Muscle of leg (tissue), 16 donors: ENCODE measurements around the gene TUT4. TPM values are rescaled to one million over a fixed set of nuclear protein-coding genes. Genes with fewer than 3 reads are reported as not detected.

Source experiments
- DNase-seq: peaks from one replicate; pipeline ENCODE4 v3.0.0; 2013
- H3K27ac ChIP-seq: one replicate; pipeline ENCODE4 v1.5.1; 2013; ENCODE audit warnings: mild to moderate bottlenecking, low read length, control low read depth
- H3K27me3 ChIP-seq: one replicate; pipeline ENCODE4 v1.6.1; 2013; ENCODE audit warnings: low read length; ENCODE audit not compliant: control insufficient read depth, insufficient read depth
- H3K36me3 ChIP-seq: one replicate; pipeline ENCODE4 v1.6.1; 2013; ENCODE audit warnings: low read length; ENCODE audit not compliant: control insufficient read depth, insufficient read depth
- H3K4me1 ChIP-seq: one replicate; pipeline ENCODE4 v1.6.1; 2013; ENCODE audit warnings: low read length; ENCODE audit not compliant: control insufficient read depth, insufficient read depth
- H3K4me3 ChIP-seq: one replicate; pipeline ENCODE4 v1.5.1; 2013; ENCODE audit warnings: low read length, control low read depth
- H3K9me3 ChIP-seq: replicated peaks from 2 replicates; pipeline ENCODE4 v1.6.1; 2013; ENCODE audit warnings: low read depth, low read length; ENCODE audit not compliant: control insufficient read depth
- WGBS: methylation state at CpG from one replicate; pipeline ENCODE4 v1.1.5; 2013; ENCODE audit warnings: missing lambda C conversion rate; ENCODE audit not compliant: insufficient coverage; 5-methylcytosine and 5-hydroxymethylcytosine counted together
- long read RNA-seq, 11 donors: transcript quantifications; one replicate each; lab custom pipeline, GENCODE V29; 2026
- polyA plus RNA-seq, 8 donors: library from polyadenylated mRNA; unstranded; fragments of 120-200 nt; gene quantifications; one replicate each; pipeline versions ENCODE4 v1.2.1 to v1.2.3, GENCODE V29; 2013; ENCODE audit warnings: inconsistent platforms in 1 of 8, low replicate concordance in 1 of 8; ENCODE audit not compliant: insufficient read length in 8 of 8, insufficient read depth in 1 of 8
- total RNA-seq: library from RNA; stranded (reverse); fragments of 120-200 nt; gene quantifications from one replicate; pipeline ENCODE4 v1.2.4, GENCODE V29; 2013

The TUT4 gene
- total RNA-seq, result 86.0 TPM
- 100 to 1,000 TPM in 2 of 8 donors, 10 to 100 TPM in 6; 51.8 to 121 (median 70.1) TPM for polyA plus RNA-seq
- long read RNA-seq, donor 1, partial matches to known transcripts, result 20 of 29 reads
- long read RNA-seq, donor 1, other reads (novel, unspliced or antisense), result 7 of 29 reads
- long read RNA-seq, donor 2, result 0 reads
- long read RNA-seq, donor 3, full-length matches to known transcripts, result 8 of 341 reads
- long read RNA-seq, donor 3, partial matches to known transcripts, result 321 of 341 reads
- long read RNA-seq, donor 3, other reads (novel, unspliced or antisense), result 12 of 341 reads
- long read RNA-seq, donor 4, partial matches to known transcripts, result 0 of 1 reads
- long read RNA-seq, donor 4, other reads (novel, unspliced or antisense), result 0 of 1 reads
- long read RNA-seq, donor 5, partial matches to known transcripts, result 320 of 676 reads
- long read RNA-seq, donor 5, other reads (novel, unspliced or antisense), result 354 of 676 reads
- long read RNA-seq, donor 6, transcript TUT4-207 (3 exons, 775 nt), result major isoform, 6 of 56 reads
- long read RNA-seq, donor 6, partial matches to known transcripts, result 49 of 56 reads
- long read RNA-seq, donor 6, other reads (novel, unspliced or antisense), result 0 of 56 reads
- long read RNA-seq, donor 7, partial matches to known transcripts, result 6 of 8 reads
- long read RNA-seq, donor 7, other reads (novel, unspliced or antisense), result 0 of 8 reads
- long read RNA-seq, donor 8, partial matches to known transcripts, result 0 of 1 reads
- long read RNA-seq, donor 8, other reads (novel, unspliced or antisense), result 0 of 1 reads
- long read RNA-seq, donor 9, full-length matches to known transcripts, result 2 of 8 reads
- long read RNA-seq, donor 9, partial matches to known transcripts, result 6 of 8 reads
- long read RNA-seq, donor 9, other reads (novel, unspliced or antisense), result 0 of 8 reads
- long read RNA-seq, donor 10, full-length matches to known transcripts, result 13 of 32 reads
- long read RNA-seq, donor 10, partial matches to known transcripts, result 19 of 32 reads
- long read RNA-seq, donor 10, other reads (novel, unspliced or antisense), result 0 of 32 reads
- long read RNA-seq, donor 11, partial matches to known transcripts, result 22 of 28 reads
- long read RNA-seq, donor 11, other reads (novel, unspliced or antisense), result 0 of 28 reads

DNA sequence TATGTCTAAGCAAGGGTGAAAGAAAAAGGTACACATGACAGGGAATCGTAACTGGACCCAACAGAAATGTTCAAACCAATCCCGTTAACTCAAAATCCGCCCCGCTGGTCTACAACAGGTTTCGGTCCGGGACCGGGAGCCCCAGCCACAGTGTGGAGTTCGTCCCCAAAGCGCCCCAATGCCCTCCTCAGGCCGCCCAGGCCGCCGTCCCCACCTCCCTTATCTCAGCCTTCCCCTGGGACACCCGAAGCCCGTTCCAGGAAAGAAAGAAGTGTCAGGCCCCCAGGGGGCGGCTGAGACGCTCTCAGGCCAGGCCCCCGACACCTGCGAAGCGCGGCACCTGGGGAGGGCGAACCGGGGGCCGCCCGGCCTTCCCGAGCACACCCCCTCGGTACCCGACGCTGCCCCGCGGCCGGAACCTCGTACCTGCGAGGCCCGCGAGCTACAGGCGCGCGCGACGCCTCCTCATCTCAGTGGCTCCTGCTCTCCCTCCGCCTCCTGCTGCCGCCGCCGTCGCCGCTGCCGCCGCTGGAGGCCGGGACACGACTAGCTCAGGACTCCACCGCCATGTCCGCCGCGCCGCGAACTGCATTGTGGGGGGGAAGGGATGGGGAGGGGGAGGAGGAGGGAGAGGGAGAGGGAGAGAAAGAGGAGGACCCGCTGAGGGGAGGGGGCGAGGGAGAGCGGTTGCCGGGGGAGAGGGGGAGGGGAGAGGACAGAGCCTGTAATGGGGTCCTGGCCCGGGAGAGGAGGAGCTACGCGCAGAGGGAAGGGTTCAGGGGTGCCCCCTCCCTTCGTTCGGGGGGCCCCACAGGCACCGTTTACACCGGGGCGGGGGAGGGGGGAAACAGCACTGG is at the start of gene TUT4:
Gene TUT4 (minus strand): TSS at position 588 of the 857 bp plus-strand sequence. CDS start 26,812 bp downstream, outside the sequence.
- peaks cover 15% of the 10 kb centered on the region for H3K4me1 ChIP-seq
- H3K27ac ChIP-seq, result peak within 1 kb of the TSS; percentile 95
- H3K36me3 ChIP-seq, result no peaks in the 10 kb centered on the region
- H3K9me3 ChIP-seq, result no peaks in the 10 kb centered on the region
- DNase-seq, result peak; percentile 97
- WGBS, result under 1% methylated on average over 57 of the region's 68 CpGs
- no peaks in the 10 kb centered on the region for H3K27me3 ChIP-seq
- H3K4me3 ChIP-seq, result peak within 1 kb of the TSS; percentile 85

GRCh38 chr1:52601991-52602855 is 49.3 kb upstream of the TUT4 start, which contains the start of gene GPX7:
Gene GPX7 (plus strand): TSS chr1:52602371. CDS start chr1:52602410, 39 bp downstream.
- no peaks in the 10 kb centered on the region for H3K27me3 ChIP-seq
- H3K36me3 ChIP-seq, result peaks cover 29% of the 10 kb centered on the region
- H3K27ac ChIP-seq, result peak within 1 kb of the TSS; percentile 91
- H3K4me1 ChIP-seq, result peaks cover 54% of the 10 kb centered on the region
- WGBS, result under 1% methylated on average over 95 of the region's 97 CpGs
- peaks cover 3% of the 10 kb centered on the region for H3K9me3 ChIP-seq
- peak within 1 kb of the TSS; percentile 56 for H3K4me3 ChIP-seq
- peak; percentile 75 for DNase-seq

GRCh38 chr1:52601519-52601918 is 48.6 kb upstream of the TUT4 start:
- Histone ChIP-seq H3K27ac (peak overlapping the region; percentile 91), H3K36me3 (peaks cover 22% of the 10 kb centered on the region), H3K27me3 (no peaks in the 10 kb centered on the region), H3K9me3 (peaks cover 3% of the 10 kb centered on the region), H3K4me3 (peak overlapping the region; percentile 51), H3K4me1 (peaks cover 51% of the 10 kb centered on the region)
- no peak for DNase-seq
- WGBS, result 43% methylated on average over 3 of the region's 3 CpGs

GRCh38 chr1:52600533-52601179 is 47.8 kb upstream of the TUT4 start:
- no peaks in the 10 kb centered on the region for H3K27me3 ChIP-seq
- peaks cover 3% of the 10 kb centered on the region for H3K9me3 ChIP-seq
- no peak for DNase-seq
- H3K4me3 ChIP-seq, result no peak overlapping the region
- H3K27ac ChIP-seq, result peak overlapping the region; percentile 91
- H3K36me3 ChIP-seq, result peaks cover 14% of the 10 kb centered on the region
- 96% methylated on average over 8 of the region's 8 CpGs for WGBS
- peaks cover 45% of the 10 kb centered on the region for H3K4me1 ChIP-seq

DNA sequence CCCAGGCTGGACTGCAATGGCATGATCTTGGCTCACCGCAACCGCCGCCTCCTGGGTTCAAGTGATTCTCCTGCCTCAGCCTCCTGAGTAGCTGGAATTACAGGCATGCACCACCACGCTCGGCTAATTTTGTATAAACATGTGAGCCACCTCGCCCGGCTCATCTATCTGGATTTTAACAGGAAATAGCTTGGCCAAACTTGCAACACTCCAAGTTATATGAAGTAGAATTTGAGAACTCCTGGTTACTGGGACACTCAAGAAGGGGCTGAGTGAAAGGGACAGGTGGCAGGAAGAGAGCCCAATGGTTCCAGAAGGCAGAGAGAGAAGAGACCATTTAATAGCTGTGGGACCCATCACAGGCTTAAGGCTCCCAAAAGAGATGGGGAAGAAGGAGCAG is 46.3 kb upstream of the TUT4 start:
- DNase-seq, result peak; percentile 63
- 93% methylated on average over 3 of the region's 7 CpGs for WGBS
- H3K27me3 ChIP-seq, result no peaks in the 10 kb centered on the region
- H3K4me3 ChIP-seq, result no peak overlapping the region
- peaks cover 8% of the 10 kb centered on the region for H3K36me3 ChIP-seq
- H3K4me1 ChIP-seq, result peaks cover 38% of the 10 kb centered on the region
- H3K9me3 ChIP-seq, result peaks cover 3% of the 10 kb centered on the region
- H3K27ac ChIP-seq, result peak overlapping the region; percentile 64

GRCh38 chr1:52598729-52599128 is 45.8 kb upstream of the TUT4 start:
- peaks cover 36% of the 10 kb centered on the region for H3K4me1 ChIP-seq
- H3K9me3 ChIP-seq, result peaks cover 3% of the 10 kb centered on the region
- DNase-seq, result no peak
- H3K27me3 ChIP-seq, result no peaks in the 10 kb centered on the region
- WGBS, result no CpG with 5 or more reads among the region's 7 CpGs
- no peak overlapping the region for H3K4me3 ChIP-seq
- peaks cover 4% of the 10 kb centered on the region for H3K36me3 ChIP-seq
- H3K27ac ChIP-seq, result no peak overlapping the region

DNA sequence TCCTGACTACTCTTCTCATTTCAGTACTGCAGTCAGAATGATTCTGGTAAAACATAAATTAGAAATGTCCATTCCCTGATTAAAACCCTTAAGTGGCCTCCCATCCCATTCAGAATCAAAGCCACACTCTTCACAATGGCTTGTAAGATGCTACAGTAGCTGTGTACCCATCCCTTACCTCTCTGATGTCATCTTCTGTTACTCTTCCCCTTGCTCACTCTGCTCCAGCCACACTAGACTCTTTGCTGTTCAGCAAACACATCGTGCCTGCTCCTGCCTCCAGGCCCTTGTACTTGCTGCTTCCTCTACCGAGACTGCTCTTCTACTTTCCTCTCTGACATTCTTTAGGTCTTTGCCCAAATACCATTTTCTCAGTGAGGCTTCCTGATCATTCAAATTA is 45.0 kb upstream of the TUT4 start:
- H3K36me3 ChIP-seq, result no peaks in the 10 kb centered on the region
- peaks cover 28% of the 10 kb centered on the region for H3K4me1 ChIP-seq
- H3K4me3 ChIP-seq, result no peak overlapping the region
- no peak overlapping the region for H3K27ac ChIP-seq
- 48% methylated on average over 2 of the region's 2 CpGs for WGBS
- H3K27me3 ChIP-seq, result no peaks in the 10 kb centered on the region
- peaks cover 3% of the 10 kb centered on the region for H3K9me3 ChIP-seq
- no peak for DNase-seq

DNA sequence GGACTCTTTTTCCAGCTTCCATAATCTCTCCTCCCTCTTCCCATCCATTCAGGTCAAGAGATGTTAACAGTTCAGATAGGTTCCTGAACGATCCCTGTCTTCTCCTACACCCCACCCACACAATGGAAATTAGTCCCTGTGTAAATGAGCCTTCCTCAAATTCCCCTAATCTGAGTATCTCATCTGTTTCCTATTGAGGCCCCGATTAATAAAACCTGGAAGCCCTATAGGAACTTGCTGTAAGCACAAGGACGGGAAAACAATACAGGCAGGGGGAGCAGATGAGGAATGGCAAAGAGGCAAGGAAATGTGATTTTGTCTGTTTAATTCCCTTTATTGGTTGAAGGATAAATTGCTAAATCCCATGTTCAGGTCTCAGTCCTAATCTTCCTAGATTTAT is 42.2 kb upstream of the TUT4 start:
- H3K4me1 ChIP-seq, result peaks cover 19% of the 10 kb centered on the region
- WGBS, result 29% methylated on average over 1 of the region's 3 CpGs
- peaks cover 3% of the 10 kb centered on the region for H3K9me3 ChIP-seq
- peak; percentile 34 for DNase-seq
- H3K27ac ChIP-seq, result no peak overlapping the region
- no peaks in the 10 kb centered on the region for H3K36me3 ChIP-seq
- H3K27me3 ChIP-seq, result no peaks in the 10 kb centered on the region
- H3K4me3 ChIP-seq, result no peak overlapping the region
